Lung (tissue), 12 donors: ENCODE data around the gene MAP3K14. TPM values are rescaled to one million over a fixed set of nuclear protein-coding genes. Genes with fewer than 3 reads are reported as not detected.

Experiments used
- ATAC-seq: fragments of 200-7000 bp; cut with Tn5 transposase; one replicate; pipeline ENCODE4 v1.9.1; 2020; ENCODE audit warnings: moderate number of reproducible peaks; ENCODE audit not compliant: insufficient read depth, low FRiP score
- DNase-seq, 3 donors: peaks; one replicate each; pipeline ENCODE4 v3.0.0-alpha.2; 2013 to 2017
- H3K27ac ChIP-seq, 2 donors: one replicate each; pipeline ENCODE4 v1.5.1; 2013; ENCODE audit warnings: mild to moderate bottlenecking in 2 of 2, moderate library complexity in 2 of 2, control low read depth in 1 of 2, inconsistent platforms in 1 of 2, low read depth in 1 of 2, low read length in 1 of 2
- H3K27me3 ChIP-seq, 3 donors: one replicate each; pipeline ENCODE4 v1.5.1; 2013; ENCODE audit warnings: low read length in 2 of 3; ENCODE audit not compliant: control insufficient read depth in 3 of 3, insufficient read depth in 3 of 3
- H3K36me3 ChIP-seq, 4 donors: one replicate each; pipeline ENCODE4 v1.5.1; 2013; ENCODE audit warnings: low read length in 4 of 4, mild to moderate bottlenecking in 1 of 4, moderate library complexity in 1 of 4; ENCODE audit not compliant: control insufficient read depth in 4 of 4, insufficient read depth in 4 of 4
- H3K4me1 ChIP-seq, 5 donors: one replicate each; pipeline ENCODE4 v1.5.1; 2013; ENCODE audit warnings: low read length in 5 of 5, mild to moderate bottlenecking in 2 of 5, moderate library complexity in 1 of 5; ENCODE audit not compliant: control insufficient read depth in 5 of 5, insufficient read depth in 5 of 5
- H3K4me3 ChIP-seq: one replicate; pipeline ENCODE4 v1.5.1; 2013; ENCODE audit warnings: mild to moderate bottlenecking, control low read depth, moderate library complexity
- H3K9ac ChIP-seq, 2 donors: one replicate each; pipeline ENCODE4 v1.5.1; 2013; ENCODE audit warnings: low read length in 2 of 2, control low read depth in 1 of 2; ENCODE audit not compliant: insufficient read depth in 1 of 2
- H3K9me3 ChIP-seq, 4 donors: one replicate each; pipeline ENCODE4 v1.5.1; 2013; ENCODE audit warnings: low read length in 3 of 4, mild to moderate bottlenecking in 1 of 4, moderate library complexity in 1 of 4; ENCODE audit not compliant: control insufficient read depth in 4 of 4, insufficient read depth in 3 of 4
- WGBS, 2 donors: extraction: QIAGEN DNeasy Blood & Tissue Kit; methylation state at CpG; one replicate each; pipeline ENCODE4 v1.1.7; 2013; 5-methylcytosine and 5-hydroxymethylcytosine counted together
- polyA plus RNA-seq, 2 donors: library from polyadenylated mRNA; stranded (reverse); fragments of 200-250 nt; gene quantifications; one replicate each; pipeline ENCODE4 v1.2.1, GENCODE V29; 2013
- total RNA-seq, 2 donors: library from RNA; depleted of rRNA in 1 of 2; stranded (reverse); fragments of >200 nt in 1 of 2; gene quantifications; one replicate each; pipeline ENCODE4 v1.2.1, GENCODE V29; 2014 to 2021
- TF ChIP-seq, protein P1 (sequence below): IDR thresholded peaks from 2 replicates; pipeline ENCODE4 v1.5.1; 2012; ENCODE audit warnings: mild to moderate bottlenecking; ENCODE audit errors: control extremely low read depth, extremely low read depth
- donor health status: control.
- donor health status: control.
- donor health status: Bipolar disorder and iron deficiency.
- donor health status: healthy.
- donor health status: DM: yes; HTN: yes; CAD: no.

MAP3K14 gene
- total and polyA plus RNA-seq, 4 donors = 5.9 to 13.5 (median 7.8) TPM

DNA sequence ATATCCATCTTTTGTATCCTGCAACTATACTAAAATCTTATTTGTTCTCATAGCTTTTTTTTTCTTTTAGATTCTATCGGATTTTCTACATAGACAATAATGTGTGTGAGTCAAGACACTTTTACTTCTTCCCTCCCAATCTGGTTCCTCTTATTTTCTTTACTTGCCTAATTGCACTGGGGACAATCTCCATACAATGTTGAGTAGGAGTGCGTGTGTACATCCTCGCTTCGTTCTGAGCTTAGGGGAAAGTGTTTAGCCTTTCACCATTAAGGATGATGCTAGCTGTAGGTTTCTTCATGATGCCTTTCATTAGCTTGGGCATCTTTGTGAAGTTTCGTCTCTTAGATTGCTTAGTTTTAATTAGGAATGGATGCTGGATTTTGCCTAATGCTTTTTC, 57.8 kb downstream of the MAP3K14 start:
- no peak overlapping the region for H3K27ac ChIP-seq
- DNase-seq (no peak), ATAC-seq (no peak)
- H3K36me3 ChIP-seq = peaks cover 0 to 8% (median 3%) of the 10 kb centered on the region in 4 donors
- H3K9me3 ChIP-seq = no peaks in the 10 kb centered on the region
- H3K27me3 ChIP-seq = peaks cover 0 to 3% (median 0%) of the 10 kb centered on the region in 3 donors
- 48 to 53% methylated on average over 5 of the region's 5 CpGs for WGBS, 2 donors
- H3K4me3 ChIP-seq = no peak overlapping the region
- TF ChIP-seq, protein P1, sequence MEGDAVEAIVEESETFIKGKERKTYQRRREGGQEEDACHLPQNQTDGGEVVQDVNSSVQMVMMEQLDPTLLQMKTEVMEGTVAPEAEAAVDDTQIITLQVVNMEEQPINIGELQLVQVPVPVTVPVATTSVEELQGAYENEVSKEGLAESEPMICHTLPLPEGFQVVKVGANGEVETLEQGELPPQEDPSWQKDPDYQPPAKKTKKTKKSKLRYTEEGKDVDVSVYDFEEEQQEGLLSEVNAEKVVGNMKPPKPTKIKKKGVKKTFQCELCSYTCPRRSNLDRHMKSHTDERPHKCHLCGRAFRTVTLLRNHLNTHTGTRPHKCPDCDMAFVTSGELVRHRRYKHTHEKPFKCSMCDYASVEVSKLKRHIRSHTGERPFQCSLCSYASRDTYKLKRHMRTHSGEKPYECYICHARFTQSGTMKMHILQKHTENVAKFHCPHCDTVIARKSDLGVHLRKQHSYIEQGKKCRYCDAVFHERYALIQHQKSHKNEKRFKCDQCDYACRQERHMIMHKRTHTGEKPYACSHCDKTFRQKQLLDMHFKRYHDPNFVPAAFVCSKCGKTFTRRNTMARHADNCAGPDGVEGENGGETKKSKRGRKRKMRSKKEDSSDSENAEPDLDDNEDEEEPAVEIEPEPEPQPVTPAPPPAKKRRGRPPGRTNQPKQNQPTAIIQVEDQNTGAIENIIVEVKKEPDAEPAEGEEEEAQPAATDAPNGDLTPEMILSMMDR = no peak
- H3K4me1 ChIP-seq = peaks cover 0 to 22% (median 10%) of the 10 kb centered on the region in 5 donors
- H3K9ac ChIP-seq = no peak overlapping the region

DNA sequence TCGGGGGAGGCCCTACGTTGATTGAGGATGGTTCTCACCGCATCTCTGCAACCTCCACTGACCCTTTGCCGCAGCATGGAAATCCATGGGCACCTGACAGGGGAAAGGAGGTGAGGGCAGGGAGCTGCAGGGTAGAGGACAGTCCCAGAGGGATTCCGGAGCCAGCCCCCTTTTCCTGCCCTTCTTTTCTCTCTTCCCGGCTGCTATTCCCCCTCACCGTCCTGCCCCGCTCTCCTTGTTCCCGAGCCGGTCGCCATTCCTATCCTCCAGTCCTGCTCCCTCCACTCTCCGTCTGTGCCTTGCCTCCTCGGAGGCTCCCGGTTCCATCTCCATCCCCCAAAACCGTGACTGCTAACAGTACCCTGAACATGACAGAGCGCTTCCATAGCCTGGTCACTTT, 59.7 kb downstream of the MAP3K14 start:
- H3K36me3 ChIP-seq = no peaks in the 10 kb centered on the region
- no peak overlapping the region for H3K27ac ChIP-seq
- ATAC-seq = no peak
- WGBS, 2 donors = 83 to 85% methylated on average over 16 of the region's 16 CpGs
- TF ChIP-seq, protein P1 = no peak
- H3K9ac ChIP-seq = no peak overlapping the region
- no peak overlapping the region for H3K4me3 ChIP-seq
- H3K4me1 ChIP-seq = peaks cover 0 to 8% (median under 1%) of the 10 kb centered on the region in 5 donors
- no peak for DNase-seq
- peaks cover 0 to 1% (median 0%) of the 10 kb centered on the region in 4 donors for H3K9me3 ChIP-seq
- H3K27me3 ChIP-seq = peaks cover 0 to 3% (median 0%) of the 10 kb centered on the region in 3 donors

DNA sequence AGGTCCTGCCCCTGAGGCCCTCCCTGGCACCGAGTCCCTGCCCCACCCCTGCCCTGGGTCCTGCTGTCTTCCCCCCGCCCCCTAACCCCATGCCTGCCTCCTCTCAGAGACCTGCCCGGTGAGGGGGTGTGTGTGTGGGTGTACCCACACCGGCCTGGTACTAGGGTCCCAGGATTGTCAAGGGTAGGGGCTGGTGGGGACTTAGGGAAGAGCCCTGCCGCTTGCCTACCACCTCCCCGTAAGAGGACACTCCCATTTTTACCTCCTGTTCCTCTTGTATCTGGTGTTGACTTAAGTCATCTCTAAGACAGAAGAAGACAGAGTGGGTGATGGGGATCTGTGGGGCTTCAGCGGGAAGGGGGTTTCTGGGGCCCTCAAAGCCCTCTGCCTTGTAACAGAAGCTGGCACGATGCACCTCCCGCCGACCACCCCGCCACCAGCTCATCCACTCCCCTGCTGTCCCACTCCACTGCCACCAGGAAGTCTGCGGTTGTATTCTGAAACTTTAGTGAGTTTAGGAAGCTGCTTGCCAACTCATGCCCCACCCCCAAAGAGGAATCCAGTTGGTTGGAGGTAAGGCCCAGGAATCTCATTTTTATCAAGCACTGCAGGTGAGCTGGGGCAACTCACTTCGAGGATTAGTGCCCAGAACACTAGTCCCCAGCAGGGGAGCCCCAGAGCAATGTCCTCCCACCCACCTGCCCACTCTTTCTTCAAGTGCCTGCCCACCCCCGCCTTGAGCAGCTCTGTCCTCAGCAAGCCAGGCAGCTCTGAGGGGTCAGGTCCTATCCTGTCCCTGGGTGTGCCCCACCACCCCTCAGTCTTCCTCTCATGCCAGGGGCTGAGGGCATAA, 60.5 kb downstream of the MAP3K14 start:
- ATAC-seq = no peak
- Histone ChIP-seq H3K9ac (no peak overlapping the region), H3K27me3 (peaks cover 0 to 3% (median 0%) of the 10 kb centered on the region in 3 donors), H3K27ac (no peak overlapping the region), H3K4me1 (peaks cover 0 to 3% (median 0%) of the 10 kb centered on the region in 5 donors), H3K36me3 (no peaks in the 10 kb centered on the region), H3K4me3 (no peak overlapping the region), H3K9me3 (peaks cover 0 to 1% (median 0%) of the 10 kb centered on the region in 4 donors)
- WGBS, 2 donors = 78 to 80% methylated on average over 14 of the region's 14 CpGs
- TF ChIP-seq, protein P1 = no peak
- DNase-seq = no peak
